GM18861 (cell line): ENCODE data around the gene RPS6KA5.
"Not testable (repeated sequence)": the region's sequence is repeated elsewhere in the genome, so short reads cannot be mapped to it uniquely, and the experiment has no call there.

ENCODE experiments used
- ATAC-seq: cut with Tn5 transposase; IDR thresholded peaks from one replicate; pipeline ENCODE4 v1.9.1; 2021; ENCODE audit not compliant: unreplicated experiment

RPS6KA5 gene

GRCh38 chr14:90940318-90940962, 120.0 kb downstream of the RPS6KA5 start:
- ATAC-seq, result no peak

- ATAC-seq, result not testable (repeated sequence)
Measured at GRCh38 chr14:90939252-90939795, 121.1 kb downstream of the RPS6KA5 start.

GRCh38 chr14:90938615-90939014, 121.8 kb downstream of the RPS6KA5 start:
- ATAC-seq, result no peak

- no peak for ATAC-seq
Measured at GRCh38 chr14:90936757-90937440, 123.5 kb downstream of the RPS6KA5 start.

GRCh38 chr14:90924621-90925340, 135.7 kb downstream of the RPS6KA5 start:
- ATAC-seq, result no peak

- ATAC-seq, result no peak
Measured at GRCh38 chr14:90922141-90922540, 138.3 kb downstream of the RPS6KA5 start.

- no peak for ATAC-seq
Measured at GRCh38 chr14:90911121-90911520, 149.3 kb downstream of the RPS6KA5 start.

GRCh38 chr14:90907178-90907577, 153.3 kb downstream of the RPS6KA5 start:
- no peak for ATAC-seq

- peak; percentile 88 for ATAC-seq
Measured at GRCh38 chr14:90905531-90905930, 154.9 kb downstream of the RPS6KA5 start.

- ATAC-seq, result no peak
Measured at GRCh38 chr14:90903101-90903500, 157.3 kb downstream of the RPS6KA5 start.

- no peak for ATAC-seq
Measured at GRCh38 chr14:90900476-90901083, 159.9 kb downstream of the RPS6KA5 start.

- no peak for ATAC-seq
Measured at GRCh38 chr14:90897022-90897421, 163.4 kb downstream of the RPS6KA5 start.

GRCh38 chr14:90894241-90894640, 166.2 kb downstream of the RPS6KA5 start:
- ATAC-seq, result no peak

GRCh38 chr14:90893510-90893909, 166.9 kb downstream of the RPS6KA5 start:
- ATAC-seq, result no peak

- ATAC-seq, result no peak
Measured at GRCh38 chr14:90892970-90893369, 167.5 kb downstream of the RPS6KA5 start.

- no peak for ATAC-seq
Measured at GRCh38 chr14:90891326-90891725, 169.1 kb downstream of the RPS6KA5 start.

- no peak for ATAC-seq
Measured at GRCh38 chr14:90890322-90891020, 170.0 kb downstream of the RPS6KA5 start.

- no peak for ATAC-seq
Measured at GRCh38 chr14:90886297-90886815, 174.1 kb downstream of the RPS6KA5 start.

- ATAC-seq, result no peak
Measured at GRCh38 chr14:90883782-90884181, 176.7 kb downstream of the RPS6KA5 start.

- ATAC-seq, result no peak
Measured at GRCh38 chr14:90883197-90883596, 177.2 kb downstream of the RPS6KA5 start.
